Measurements from ENCODE around the gene LRP11.

- TF ChIP-seq SIN3A (IDR thresholded peaks at IDR 0.05; ENCODE audit: borderline replicate concordance, insufficient read depth, low read length) (no peak), POLR2AphosphoS5 (IDR thresholded peaks at IDR 0.05; ENCODE audit: low read depth, low read length) (no peak), TAF1 (IDR thresholded peaks at IDR 0.05; ENCODE audit: borderline replicate concordance, insufficient read depth, low read length) (no peak), REST (IDR thresholded peaks at IDR 0.05; ENCODE audit: insufficient read depth in 1 of 2, low read depth in 2 of 2, low read length in 2 of 2) (no peak), FOXP2 (optimal IDR thresholded peaks at IDR 0.05; ENCODE audit: borderline replicate concordance, extremely low read depth, extremely low read length, insufficient read depth) (no peak)
Measured at GRCh38 chr6:149857541-149857940, 6.6 kb downstream of the LRP11 start.

Measured in PFSK-1 (cell line).